Right lobe of liver (tissue), 6 donors: ENCODE data around the gene TMUB2. TPM values are rescaled to one million over a fixed set of nuclear protein-coding genes. Genes with fewer than 3 reads are reported as not detected.
A peak's percentile ranks its signal among the peaks of the same experiment; 100 is the strongest.

Experiments used
- ATAC-seq, 4 donors: fragments of 200-7000 bp; cut with Tn5 transposase; one replicate each; pipeline ENCODE4 v1.9.1; 2020; ENCODE audit warnings: mild to moderate bottlenecking in 4 of 4, moderate library complexity in 4 of 4
- DNase-seq, 3 donors: peaks; one replicate each; pipeline ENCODE4 v3.0.0-alpha.2; 2020
- H3K27ac ChIP-seq, 3 donors: fragments of 200-600 bp; one replicate each; pipeline ENCODE4 v1.8.0; 2022
- H3K27me3 ChIP-seq, 2 donors: fragments of 200-600 bp; one replicate each; pipeline ENCODE4 v1.8.0; 2022
- H3K36me3 ChIP-seq, 4 donors: fragments of 200-600 bp; sonication (generic) in 1 of 4; one replicate each; pipeline versions ENCODE4 v1.5.1 to v1.8.0; 2017 to 2022; ENCODE audit warnings: control low read depth in 1 of 4
- H3K4me1 ChIP-seq, 4 donors: fragments of 200-600 bp; sonication (generic) in 1 of 4; one replicate each; pipeline versions ENCODE4 v1.5.1 to v1.8.0; 2017 to 2022; ENCODE audit warnings: control low read depth in 1 of 4
- H3K4me3 ChIP-seq, 3 donors: fragments of 200-600 bp; one replicate each; pipeline ENCODE4 v1.8.0; 2022
- H3K9me3 ChIP-seq, 4 donors: fragments of 200-600 bp; sonication (generic) in 1 of 4; one replicate each; pipeline versions ENCODE4 v1.5.1 to v1.8.0; 2017 to 2022; ENCODE audit warnings: control low read depth in 1 of 4
- POLR2A ChIP-seq: fragments of 450-650 bp; IDR thresholded peaks from one replicate; pipeline ENCODE4 v1.6.1; 2017; ENCODE audit warnings: antibody characterized with exemption, mild to moderate bottlenecking
- WGBS: methylation state at CpG from one replicate; pipeline ENCODE4 v1.1.6; 2018; ENCODE audit warnings: low coverage, low lambda C conversion rate; ENCODE audit not compliant: insufficient coverage; ENCODE audit errors: missing lambda C conversion rate; 5-methylcytosine and 5-hydroxymethylcytosine counted together
- intact Hi-C, 2 donors: fragments of 100-400 bp; cut with DNase I; formaldehyde crosslinking; loops; one replicate each; pipeline versions ENCODE4 v1.11.2 to v1.14.1; 2022
- total RNA-seq, 6 experiments: library from RNA; depleted of rRNA in 2 of 6; stranded (reverse); fragments of >200 nt in 2 of 6; fragmentation: NEBNext Ultra II Directional in 3 of 6; extraction: Animal tissue kit (Norgen Biotek cat#: 25700) in 3 of 6; gene quantifications; one replicate each; pipeline versions ENCODE4 v1.1.0 to v1.2.4, GENCODE V29; 2016 to 2023
- TF ChIP-seq, protein P1 (sequence below), 4 donors: fragments of 200-600 bp in 3 of 4; fragments of 450-650 bp in 1 of 4; IDR thresholded peaks; one replicate each; pipeline versions ENCODE4 v1.5.1 to v1.8.0; 2016 to 2022; ENCODE audit warnings: antibody characterized with exemption in 4 of 4, mild to moderate bottlenecking in 2 of 4
- donor health status: DM: no; HTN: yes; CAD: no.
- donor health status: DM: no; HTN: no; CAD: no.
- donor health status: DM: no; HTN: no; CAD: no.
- donor health status: DM: no; HTN: yes; CAD: no.
- donor health status: DM: no; HTN: yes; CAD: no.

The TMUB2 gene
- total RNA-seq, 6 experiments from 2014 or later, result 13.8 to 18.0 (median 15.7) TPM

DNA sequence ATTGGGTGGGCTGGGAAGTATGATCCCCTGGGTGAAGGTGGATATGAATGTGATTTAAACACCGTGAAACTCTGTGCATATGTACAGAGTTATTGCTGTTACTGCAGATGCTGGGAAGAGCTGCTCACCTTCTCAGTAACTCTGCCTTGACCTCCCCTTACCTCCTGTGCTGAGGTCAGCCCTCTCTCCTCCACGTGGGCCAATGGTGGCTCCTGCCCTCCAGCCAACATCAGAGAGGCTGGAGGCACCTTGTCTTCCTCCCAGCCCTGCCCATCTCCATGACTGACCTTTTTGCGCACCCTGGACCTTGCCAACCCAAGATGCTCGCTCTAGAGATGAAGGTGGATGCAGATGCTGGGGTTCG is 16.7 kb upstream of the TMUB2 start:
- H3K36me3 ChIP-seq, result no peaks in the 10 kb centered on the region
- intact Hi-C loops, result no loop called here
- H3K27me3 ChIP-seq, result no peaks in the 10 kb centered on the region
- H3K4me1 ChIP-seq, result peaks cover 0 to 16% (median 2%) of the 10 kb centered on the region in 4 donors
- no peaks in the 10 kb centered on the region for H3K9me3 ChIP-seq
- ATAC-seq (no peak), DNase-seq (no peak)
- TF ChIP-seq POLR2A, result no peak
- TF ChIP-seq, protein P1, sequence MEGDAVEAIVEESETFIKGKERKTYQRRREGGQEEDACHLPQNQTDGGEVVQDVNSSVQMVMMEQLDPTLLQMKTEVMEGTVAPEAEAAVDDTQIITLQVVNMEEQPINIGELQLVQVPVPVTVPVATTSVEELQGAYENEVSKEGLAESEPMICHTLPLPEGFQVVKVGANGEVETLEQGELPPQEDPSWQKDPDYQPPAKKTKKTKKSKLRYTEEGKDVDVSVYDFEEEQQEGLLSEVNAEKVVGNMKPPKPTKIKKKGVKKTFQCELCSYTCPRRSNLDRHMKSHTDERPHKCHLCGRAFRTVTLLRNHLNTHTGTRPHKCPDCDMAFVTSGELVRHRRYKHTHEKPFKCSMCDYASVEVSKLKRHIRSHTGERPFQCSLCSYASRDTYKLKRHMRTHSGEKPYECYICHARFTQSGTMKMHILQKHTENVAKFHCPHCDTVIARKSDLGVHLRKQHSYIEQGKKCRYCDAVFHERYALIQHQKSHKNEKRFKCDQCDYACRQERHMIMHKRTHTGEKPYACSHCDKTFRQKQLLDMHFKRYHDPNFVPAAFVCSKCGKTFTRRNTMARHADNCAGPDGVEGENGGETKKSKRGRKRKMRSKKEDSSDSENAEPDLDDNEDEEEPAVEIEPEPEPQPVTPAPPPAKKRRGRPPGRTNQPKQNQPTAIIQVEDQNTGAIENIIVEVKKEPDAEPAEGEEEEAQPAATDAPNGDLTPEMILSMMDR (IDR thresholded peaks at IDR 0.05), result no peak
- H3K4me3 ChIP-seq, result no peak overlapping the region
- no peak overlapping the region for H3K27ac ChIP-seq
- WGBS, result 31% methylated on average over 2 of the region's 5 CpGs

DNA sequence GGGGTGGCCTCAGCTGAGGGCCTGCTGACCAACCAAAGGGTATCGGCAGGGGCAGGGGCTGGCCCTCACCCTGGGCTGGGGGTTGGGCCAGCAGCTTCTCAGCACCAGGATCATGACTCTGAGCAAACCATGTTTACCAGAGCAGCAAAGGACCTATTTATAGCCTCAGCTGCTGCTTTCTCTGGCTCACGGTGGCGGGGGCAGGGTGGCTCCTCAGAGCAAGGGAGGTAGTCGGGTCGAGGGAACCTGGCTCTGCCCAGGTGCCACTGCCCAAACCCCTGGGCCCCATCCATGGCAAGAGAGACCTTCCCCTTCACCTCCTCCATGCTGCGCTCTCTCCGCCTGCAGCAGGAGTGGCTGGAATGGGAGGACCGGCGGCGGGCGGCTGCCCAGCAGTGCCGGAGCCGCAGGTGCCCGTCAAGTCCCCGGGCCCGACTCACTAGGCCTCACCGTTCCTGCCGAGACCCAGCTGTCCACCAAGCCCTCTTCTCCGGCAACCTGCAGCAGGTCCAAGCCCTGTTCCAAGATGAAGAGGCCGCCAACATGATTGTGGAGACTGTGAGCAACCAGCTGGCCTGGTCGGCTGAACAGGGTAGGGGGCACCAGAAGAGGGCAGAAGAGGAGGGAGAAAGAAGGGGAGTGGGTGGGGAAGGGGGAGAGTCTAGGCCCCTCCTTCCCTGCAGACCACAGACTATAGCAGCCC is 16.1 kb upstream of the TMUB2 start, which contains the start of gene ASB16:
ASB16 (plus strand) TSS at position 206 of the 703 bp plus-strand sequence; CDS start at position 292, 86 bp downstream.
- H3K27me3 ChIP-seq, result no peaks in the 10 kb centered on the region
- DNase-seq (no peak), ATAC-seq (peak in 1 of 4 donors; percentile 44)
- H3K9me3 ChIP-seq, result no peaks in the 10 kb centered on the region
- no peak within 1 kb of the TSS for H3K27ac ChIP-seq
- H3K4me3 ChIP-seq, result no peak within 1 kb of the TSS
- intact Hi-C loops, result no loop called here
- no peaks in the 10 kb centered on the region for H3K36me3 ChIP-seq
- H3K4me1 ChIP-seq, result peaks cover 0 to 16% (median 2%) of the 10 kb centered on the region in 4 donors
- TF ChIP-seq POLR2A, result no peak
- TF ChIP-seq, protein P1 (IDR thresholded peaks at IDR 0.05), result no peak
- WGBS, result 30% methylated on average over 8 of the region's 21 CpGs

DNA sequence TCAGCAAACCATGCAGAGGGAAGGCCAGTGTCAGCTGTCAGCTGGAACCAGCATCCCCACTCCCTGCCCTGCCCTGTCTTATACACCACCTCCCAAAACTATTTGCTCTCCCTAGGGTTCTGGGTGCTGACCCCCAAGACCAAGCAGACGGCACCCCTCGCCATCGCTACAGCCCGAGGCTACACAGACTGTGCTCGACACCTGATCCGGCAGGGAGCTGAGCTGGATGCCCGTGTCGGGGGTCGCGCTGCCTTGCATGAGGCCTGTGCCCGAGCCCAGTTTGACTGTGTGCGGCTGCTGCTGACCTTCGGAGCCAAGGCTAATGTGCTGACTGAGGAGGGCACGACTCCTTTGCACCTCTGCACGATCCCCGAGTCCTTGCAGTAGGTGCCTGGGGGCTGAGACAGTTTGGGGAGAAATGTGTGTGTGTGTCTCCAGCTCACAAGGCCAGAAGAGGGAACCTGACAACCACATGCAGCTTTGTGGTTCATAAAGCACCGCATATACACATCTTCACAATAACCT is 14.8 kb upstream of the TMUB2 start:
- no peak for ATAC-seq
- intact Hi-C loops, result no loop called here
- TF ChIP-seq POLR2A, result no peak
- TF ChIP-seq, protein P1 (IDR thresholded peaks at IDR 0.05), result no peak
- peaks cover 0 to 14% (median 2%) of the 10 kb centered on the region in 4 donors for H3K4me1 ChIP-seq
- no peak for DNase-seq
- H3K9me3 ChIP-seq, result no peaks in the 10 kb centered on the region
- H3K27me3 ChIP-seq, result no peaks in the 10 kb centered on the region
- WGBS, result 75% methylated on average over 1 of the region's 17 CpGs
- no peaks in the 10 kb centered on the region for H3K36me3 ChIP-seq
- H3K27ac ChIP-seq, result no peak overlapping the region
- no peak overlapping the region for H3K4me3 ChIP-seq

DNA sequence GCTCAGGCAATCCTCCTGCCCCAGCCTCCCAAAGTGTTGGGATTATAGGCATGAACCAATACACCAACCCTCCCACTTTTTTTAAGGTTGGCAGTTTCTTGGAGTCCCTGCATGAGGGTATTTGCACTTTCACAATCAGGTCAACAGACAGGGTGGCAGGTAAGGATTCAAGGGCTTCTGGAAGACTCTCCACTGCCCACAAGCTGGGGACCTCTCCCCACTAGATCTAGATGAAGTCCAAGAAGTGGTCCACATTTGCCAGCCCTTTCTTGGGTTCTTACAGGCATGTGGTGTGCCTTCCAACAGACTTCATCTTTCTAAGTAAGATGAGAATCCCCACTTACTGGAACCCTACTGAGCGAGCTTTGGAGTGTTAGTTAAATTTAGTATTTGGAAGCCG is 12.3 kb upstream of the TMUB2 start:
- no peaks in the 10 kb centered on the region for H3K27me3 ChIP-seq
- no peak overlapping the region for H3K4me3 ChIP-seq
- TF ChIP-seq POLR2A, result no peak
- TF ChIP-seq, protein P1 (IDR thresholded peaks at IDR 0.05), result no peak
- 100% methylated on average over 2 of the region's 2 CpGs for WGBS
- no peak overlapping the region for H3K27ac ChIP-seq
- H3K4me1 ChIP-seq, result no peaks in the 10 kb centered on the region
- H3K9me3 ChIP-seq, result no peaks in the 10 kb centered on the region
- no peak for ATAC-seq
- DNase-seq, result no peak
- H3K36me3 ChIP-seq, result no peaks in the 10 kb centered on the region
- intact Hi-C loops, result no loop called here
